ENCODE measurements around the gene NFIC.
A peak's percentile ranks its signal among the peaks of the same experiment; 100 is the strongest.
"Not testable (repeated sequence)": the region's sequence is repeated elsewhere in the genome, so short reads cannot be mapped to it uniquely, and the experiment has no call there.

The NFIC gene

GRCh38 chr19:3336680-3337523, 29.5 kb upstream of the NFIC start:
- DNase-seq (ENCODE audit: low read depth): peak; percentile 97

- DNase-seq (ENCODE audit: low read depth): peak; percentile 28
Measured at GRCh38 chr19:3338541-3339181, 27.7 kb upstream of the NFIC start.

GRCh38 chr19:3340340-3340739, 26.0 kb upstream of the NFIC start:
- DNase-seq (ENCODE audit: low read depth): no peak

- DNase-seq (ENCODE audit: low read depth): no peak
Measured at GRCh38 chr19:3342246-3342645, 24.1 kb upstream of the NFIC start.

- DNase-seq (ENCODE audit: low read depth): not testable (repeated sequence)
Measured at GRCh38 chr19:3342962-3343361, 23.4 kb upstream of the NFIC start.

GRCh38 chr19:3343619-3344502, 22.5 kb upstream of the NFIC start:
- peak; percentile 98 for DNase-seq (ENCODE audit: low read depth)

GRCh38 chr19:3344608-3345598, 21.5 kb upstream of the NFIC start:
- no peak for DNase-seq (ENCODE audit: low read depth)

- DNase-seq (ENCODE audit: low read depth): no peak
Measured at GRCh38 chr19:3345850-3346460, 20.4 kb upstream of the NFIC start.

- DNase-seq (ENCODE audit: low read depth): peak; percentile 95
Measured at GRCh38 chr19:3346677-3347353, 19.6 kb upstream of the NFIC start.

- no peak for DNase-seq (ENCODE audit: low read depth)
Measured at GRCh38 chr19:3348042-3348441, 18.3 kb upstream of the NFIC start.

GRCh38 chr19:3348469-3348868, 17.9 kb upstream of the NFIC start:
- not testable (repeated sequence) for DNase-seq (ENCODE audit: low read depth)

- DNase-seq (ENCODE audit: low read depth): peak; percentile 54
Measured at GRCh38 chr19:3350014-3350663, 16.2 kb upstream of the NFIC start.

GRCh38 chr19:3351702-3352447, 14.5 kb upstream of the NFIC start:
- no peak for DNase-seq (ENCODE audit: low read depth)

GRCh38 chr19:3353493-3353892, 12.9 kb upstream of the NFIC start:
- peak; percentile 57 for DNase-seq (ENCODE audit: low read depth)

- no peak for DNase-seq (ENCODE audit: low read depth)
Measured at GRCh38 chr19:3356805-3357204, 9.6 kb upstream of the NFIC start.

GRCh38 chr19:3357271-3357991, 9.0 kb upstream of the NFIC start:
- no peak for DNase-seq (ENCODE audit: low read depth)

GRCh38 chr19:3357992-3358688, 8.2 kb upstream of the NFIC start:
- no peak for DNase-seq (ENCODE audit: low read depth)

GRCh38 chr19:3358689-3359014, 7.7 kb upstream of the NFIC start:
- no peak for DNase-seq (ENCODE audit: low read depth)
